Measurements from ENCODE around the gene ADAT3. TPM values are rescaled to one million over a fixed set of nuclear protein-coding genes. Genes with fewer than 3 reads are reported as not detected.

The ADAT3 gene
- total RNA-seq, 3 donors from 2014 or later = 12.5 to 21.9 (median 19.6) TPM

- no peaks in the 10 kb centered on the region for H3K9me3 ChIP-seq
- ATAC-seq (no peak), DNase-seq (peak in 2 of 3 donors; percentile 59 to 64)
- intact Hi-C loops (cut with DNase I, micrococcal nuclease) = no loop called here
- peaks cover 75% of the 10 kb centered on the region for H3K4me1 ChIP-seq (ENCODE audit: low read depth)
- no peaks in the 10 kb centered on the region for H3K36me3 ChIP-seq (ENCODE audit: low read depth)
- TF ChIP-seq, protein P1, sequence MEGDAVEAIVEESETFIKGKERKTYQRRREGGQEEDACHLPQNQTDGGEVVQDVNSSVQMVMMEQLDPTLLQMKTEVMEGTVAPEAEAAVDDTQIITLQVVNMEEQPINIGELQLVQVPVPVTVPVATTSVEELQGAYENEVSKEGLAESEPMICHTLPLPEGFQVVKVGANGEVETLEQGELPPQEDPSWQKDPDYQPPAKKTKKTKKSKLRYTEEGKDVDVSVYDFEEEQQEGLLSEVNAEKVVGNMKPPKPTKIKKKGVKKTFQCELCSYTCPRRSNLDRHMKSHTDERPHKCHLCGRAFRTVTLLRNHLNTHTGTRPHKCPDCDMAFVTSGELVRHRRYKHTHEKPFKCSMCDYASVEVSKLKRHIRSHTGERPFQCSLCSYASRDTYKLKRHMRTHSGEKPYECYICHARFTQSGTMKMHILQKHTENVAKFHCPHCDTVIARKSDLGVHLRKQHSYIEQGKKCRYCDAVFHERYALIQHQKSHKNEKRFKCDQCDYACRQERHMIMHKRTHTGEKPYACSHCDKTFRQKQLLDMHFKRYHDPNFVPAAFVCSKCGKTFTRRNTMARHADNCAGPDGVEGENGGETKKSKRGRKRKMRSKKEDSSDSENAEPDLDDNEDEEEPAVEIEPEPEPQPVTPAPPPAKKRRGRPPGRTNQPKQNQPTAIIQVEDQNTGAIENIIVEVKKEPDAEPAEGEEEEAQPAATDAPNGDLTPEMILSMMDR (IDR thresholded peaks at IDR 0.05) = no peak
- no peak overlapping the region for H3K4me3 ChIP-seq
Measured at GRCh38 chr19:1858412-1859081, 46.7 kb upstream of the ADAT3 start.

DNA sequence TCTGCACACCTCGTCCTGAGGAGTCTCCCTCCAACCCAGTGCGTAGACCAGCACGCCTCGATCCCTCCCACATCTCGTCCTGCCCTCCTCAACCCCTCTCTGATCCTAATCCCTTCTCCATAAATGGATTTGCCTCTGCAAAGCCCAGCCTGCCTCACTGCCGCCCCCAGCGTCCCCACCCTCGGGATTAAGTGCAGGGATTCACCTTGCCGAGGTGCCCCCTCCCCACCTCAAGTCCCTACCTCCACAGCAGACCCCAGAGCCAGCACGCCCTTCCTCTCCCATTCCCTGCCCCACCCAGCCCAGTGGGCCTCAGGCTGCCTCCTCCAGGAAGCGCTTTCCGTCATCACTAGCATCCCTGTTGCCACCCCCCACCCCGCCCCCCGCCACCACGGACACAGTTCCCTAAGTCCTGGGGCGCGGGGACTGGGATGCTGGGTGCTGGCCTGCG, 45.8 kb upstream of the ADAT3 start:
- no peak for ATAC-seq
- Histone ChIP-seq H3K9me3 (no peaks in the 10 kb centered on the region), H3K4me3 (no peak overlapping the region), H3K4me1 (ENCODE audit: low read depth) (peaks cover 67% of the 10 kb centered on the region), H3K36me3 (ENCODE audit: low read depth) (no peaks in the 10 kb centered on the region)
- peak in 2 of 3 donors; percentile 57 to 70 for DNase-seq
- intact Hi-C loops (cut with DNase I, micrococcal nuclease) = no loop called here
- TF ChIP-seq, protein P1 (IDR thresholded peaks at IDR 0.05) = no peak

DNA sequence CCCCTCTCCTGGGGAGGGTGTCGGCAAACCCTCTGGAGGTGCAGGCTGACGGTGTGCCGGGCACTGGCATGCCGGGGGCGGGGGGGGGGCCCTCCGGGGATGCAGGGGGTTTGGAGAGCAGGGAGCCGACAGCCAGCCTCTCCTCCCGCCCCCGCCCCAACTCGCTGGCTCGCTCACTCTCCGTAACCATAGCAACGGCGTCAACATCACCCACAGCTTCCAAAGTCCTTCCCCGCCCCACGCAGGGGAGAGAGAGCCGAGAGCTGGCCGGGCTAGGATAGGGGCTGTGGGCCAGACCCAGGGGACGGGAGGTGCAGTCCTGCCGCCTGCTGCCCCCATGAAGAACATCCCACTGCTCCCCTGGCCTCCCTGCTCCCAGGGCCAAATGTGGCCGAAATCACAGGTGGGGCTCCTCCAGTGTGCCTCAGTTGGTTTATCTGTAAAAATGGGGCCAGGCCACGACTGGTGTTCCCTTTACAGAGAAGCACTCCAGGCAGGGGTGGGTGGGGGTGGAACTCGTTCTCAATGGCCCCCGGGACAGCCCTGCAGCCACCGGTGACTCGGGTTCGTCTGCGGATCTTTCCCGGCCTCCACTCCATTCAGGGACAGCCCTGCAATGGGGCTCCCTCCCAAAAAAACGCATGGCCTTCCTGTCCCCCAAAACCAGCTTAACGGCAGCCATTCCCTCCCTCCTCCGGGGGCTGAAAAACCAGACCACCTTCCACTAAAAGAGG, 45.0 kb upstream of the ADAT3 start:
- Histone ChIP-seq H3K4me3 (no peak overlapping the region), H3K4me1 (ENCODE audit: low read depth) (peaks cover 59% of the 10 kb centered on the region), H3K9me3 (no peaks in the 10 kb centered on the region), H3K36me3 (ENCODE audit: low read depth) (no peaks in the 10 kb centered on the region)
- DNase-seq (peak; percentile 80 to 84 (median 82)), ATAC-seq (no peak)
- intact Hi-C loops (cut with DNase I, micrococcal nuclease) = no loop called here
- TF ChIP-seq, protein P1 (IDR thresholded peaks at IDR 0.05) = no peak

DNA sequence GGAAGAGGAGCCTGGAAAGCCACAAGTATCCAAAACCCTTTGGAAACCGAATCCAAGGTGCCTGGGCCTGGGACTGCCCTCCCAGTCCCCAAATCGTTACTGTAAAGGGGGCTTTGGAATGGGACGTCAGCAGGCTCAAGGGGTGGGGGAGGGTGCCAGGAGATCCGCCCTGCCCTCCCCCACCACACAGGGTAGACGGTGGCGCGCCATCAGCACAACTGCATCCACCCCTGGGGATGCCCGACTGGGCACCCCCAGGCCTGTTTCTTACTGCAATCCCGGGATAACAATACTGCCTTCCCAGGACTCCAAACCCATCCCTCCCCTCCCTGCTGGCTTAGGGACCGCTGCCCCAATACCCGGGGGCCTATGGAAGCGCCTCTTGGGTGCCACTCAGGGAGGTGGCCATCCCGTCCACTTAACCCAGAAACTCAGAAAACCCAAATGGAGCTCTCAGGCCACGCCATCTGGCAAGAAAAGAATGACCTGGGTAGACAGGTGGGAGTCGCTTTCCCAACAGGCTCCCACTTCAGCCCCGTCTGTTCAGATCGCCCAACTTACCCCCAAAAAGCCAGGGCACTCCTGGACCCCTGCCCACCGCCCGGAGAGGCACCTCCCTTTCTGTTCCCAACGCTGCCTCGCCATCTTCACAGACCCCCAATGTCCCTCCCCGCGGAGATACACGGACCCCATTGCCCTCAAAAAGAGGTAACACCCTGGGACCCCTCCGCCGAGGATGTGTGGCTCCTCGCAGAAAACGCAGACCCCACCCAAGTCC, 44.2 kb upstream of the ADAT3 start:
- TF ChIP-seq, protein P1 (IDR thresholded peaks at IDR 0.05) = no peak
- intact Hi-C loops (cut with DNase I, micrococcal nuclease) = no loop called here
- Histone ChIP-seq H3K4me1 (ENCODE audit: low read depth) (peaks cover 52% of the 10 kb centered on the region), H3K9me3 (no peaks in the 10 kb centered on the region), H3K36me3 (ENCODE audit: low read depth) (no peaks in the 10 kb centered on the region), H3K4me3 (no peak overlapping the region)
- no peak for DNase-seq
- no peak for ATAC-seq

GRCh38 chr19:1861599-1862031, 43.6 kb upstream of the ADAT3 start:
- Histone ChIP-seq H3K9me3 (no peaks in the 10 kb centered on the region), H3K4me1 (ENCODE audit: low read depth) (peaks cover 46% of the 10 kb centered on the region), H3K36me3 (ENCODE audit: low read depth) (no peaks in the 10 kb centered on the region), H3K4me3 (no peak overlapping the region)
- peak in 2 of 3 donors; percentile 55 to 69 for DNase-seq
- TF ChIP-seq, protein P1 (IDR thresholded peaks at IDR 0.05) = no peak
- no peak for ATAC-seq
- intact Hi-C loops (cut with DNase I, micrococcal nuclease) = no loop called here

All from mucosa of descending colon (tissue), 3 donors.